HG03571 (cell line): Measurements from ENCODE around the gene AIFM2.

Experiments used
- ATAC-seq: cut with Tn5 transposase; IDR thresholded peaks from one replicate; pipeline ENCODE4 v1.9.1; 2021; ENCODE audit not compliant: unreplicated experiment

The AIFM2 gene

DNA sequence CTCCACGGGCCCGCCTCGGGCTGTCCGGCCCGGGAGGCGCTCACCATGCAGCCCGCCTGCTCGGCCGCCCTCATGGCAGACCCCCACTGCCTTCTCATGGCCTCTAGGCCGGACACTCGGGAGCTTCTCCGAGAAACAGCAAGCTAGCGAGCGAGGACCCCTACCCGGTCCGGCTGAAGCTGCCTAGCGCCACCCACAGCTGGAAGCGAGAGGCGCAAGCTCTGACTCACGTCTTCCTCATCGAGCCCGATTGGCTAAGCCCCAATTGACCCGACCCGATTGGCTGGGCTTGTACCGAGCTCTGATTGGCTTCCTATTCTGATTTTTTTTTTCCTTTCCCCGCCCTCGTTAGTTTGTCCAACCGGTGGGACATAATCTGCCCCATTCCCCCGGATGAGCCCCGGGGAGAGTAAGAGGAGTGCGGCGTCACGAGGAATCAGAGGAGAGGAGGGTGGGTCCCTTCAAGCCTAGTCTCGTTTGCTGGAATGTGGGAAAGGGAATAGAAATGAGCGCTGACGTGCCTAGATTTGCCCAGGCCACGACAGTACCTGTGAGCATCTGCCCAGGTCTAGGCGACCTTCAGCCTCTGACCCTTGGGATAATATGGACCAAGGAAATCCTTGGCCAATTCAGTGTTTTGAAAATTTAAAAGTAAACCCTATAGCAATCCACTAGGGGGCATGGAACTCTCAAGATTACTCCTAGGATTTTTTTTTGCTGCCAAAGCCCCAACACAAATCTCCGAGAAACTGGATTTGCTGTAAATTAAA, 14.0 kb upstream of the AIFM2 start, which contains the start of gene TYSND1:
TSS of gene TYSND1 (minus strand) at position 212 of the 770 bp plus-strand sequence. CDS start at position 98, 114 bp downstream.
- peak; percentile 90 for ATAC-seq

- peak; percentile 50 for ATAC-seq
Observed at GRCh38 chr10:70145666-70146488, 13.3 kb upstream of the AIFM2 start.

DNA sequence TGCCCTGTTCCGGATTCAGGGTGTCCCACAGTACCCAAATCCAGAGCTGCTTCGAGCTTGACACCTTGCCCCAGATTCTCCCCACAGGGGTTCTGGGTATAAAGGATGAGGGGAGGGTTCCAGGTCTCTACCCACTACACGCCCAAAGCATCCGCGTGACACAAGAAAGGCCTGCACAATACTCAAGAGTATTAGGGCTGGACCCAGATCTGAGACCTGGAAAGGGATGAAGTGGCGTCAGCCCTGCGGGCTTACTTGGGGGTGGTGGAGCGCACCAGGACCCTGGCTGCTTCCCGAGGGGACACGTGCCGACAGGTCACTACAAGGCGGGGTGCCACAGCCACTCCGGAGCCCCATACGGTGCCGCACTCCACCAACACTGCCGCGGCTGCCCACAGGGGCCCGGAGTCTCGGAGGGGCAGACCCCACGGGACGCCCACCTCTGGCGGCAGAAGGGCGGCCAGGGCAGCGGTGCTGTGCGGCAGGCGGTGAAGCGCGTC, 12.6 kb upstream of the AIFM2 start:
- peak; percentile 9 for ATAC-seq

DNA sequence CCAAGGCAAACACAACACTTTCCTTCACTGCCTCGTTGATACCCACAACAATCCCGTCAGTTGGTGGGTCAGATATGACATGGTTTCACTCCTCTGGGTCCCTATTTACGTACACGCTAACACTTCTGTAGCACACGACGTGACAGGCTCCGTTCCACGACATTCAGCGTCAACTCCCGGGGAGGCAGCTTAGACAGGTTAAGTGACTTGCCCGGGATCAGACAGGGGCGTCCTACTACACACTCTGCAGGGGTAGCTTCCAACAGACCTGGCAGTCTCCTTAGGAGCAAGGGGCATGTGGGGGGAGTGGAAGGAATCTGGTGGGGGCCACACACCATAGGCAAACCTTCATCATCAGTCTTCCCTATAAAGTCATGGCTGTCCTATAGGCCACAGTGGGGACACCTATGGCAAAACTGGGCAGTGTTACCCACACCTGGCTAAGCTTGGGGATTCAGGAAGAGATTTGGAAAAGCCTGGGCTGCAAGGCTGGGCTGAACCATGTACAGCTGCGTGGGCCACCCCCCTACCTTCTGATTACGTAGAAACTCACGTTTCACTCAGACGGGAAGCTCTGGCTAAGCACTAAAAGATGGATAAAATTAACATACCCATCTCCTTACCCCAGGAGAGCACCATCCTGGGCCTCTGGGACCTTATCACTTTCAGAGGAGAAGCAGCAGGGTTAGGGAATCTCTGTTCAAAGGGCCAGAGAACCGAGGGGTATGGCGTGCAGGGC, 11.9 kb upstream of the AIFM2 start:
- ATAC-seq: no peak

DNA sequence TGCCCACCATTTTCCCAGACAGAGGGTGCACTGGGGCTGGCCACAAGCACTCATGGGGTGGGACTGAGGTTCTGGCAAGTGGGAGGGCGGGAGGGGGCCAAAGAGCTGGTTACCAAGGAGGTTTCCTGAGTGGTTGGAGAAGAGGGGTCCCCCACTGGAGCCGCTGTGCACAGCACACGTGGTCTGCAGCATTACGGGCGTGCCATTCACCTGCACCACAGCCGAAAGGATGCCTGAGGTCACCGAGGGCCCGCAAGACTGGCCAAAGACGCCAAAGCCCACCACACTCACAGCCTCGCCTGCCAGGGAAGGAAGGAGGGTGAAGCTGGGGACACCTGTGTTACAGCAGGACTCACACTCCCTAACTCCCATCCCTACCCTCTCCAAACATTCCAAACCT, 9.9 kb upstream of the AIFM2 start:
- no peak for ATAC-seq

GRCh38 chr10:70140297-70140696, 7.7 kb upstream of the AIFM2 start:
- no peak for ATAC-seq

DNA sequence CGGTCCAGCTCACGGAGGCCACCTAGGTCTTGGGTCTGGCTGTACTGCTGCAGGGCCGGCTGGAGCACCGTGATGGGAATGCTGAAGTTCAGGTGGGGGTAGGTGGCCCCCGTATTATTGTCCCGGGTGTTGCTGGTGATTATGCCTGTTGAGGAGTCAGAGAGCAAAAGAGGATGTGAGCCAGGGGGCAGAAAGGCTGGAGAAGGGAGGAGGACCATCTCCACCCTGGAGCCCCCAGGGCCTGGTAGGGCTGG, 7.3 kb upstream of the AIFM2 start:
- no peak for ATAC-seq

DNA sequence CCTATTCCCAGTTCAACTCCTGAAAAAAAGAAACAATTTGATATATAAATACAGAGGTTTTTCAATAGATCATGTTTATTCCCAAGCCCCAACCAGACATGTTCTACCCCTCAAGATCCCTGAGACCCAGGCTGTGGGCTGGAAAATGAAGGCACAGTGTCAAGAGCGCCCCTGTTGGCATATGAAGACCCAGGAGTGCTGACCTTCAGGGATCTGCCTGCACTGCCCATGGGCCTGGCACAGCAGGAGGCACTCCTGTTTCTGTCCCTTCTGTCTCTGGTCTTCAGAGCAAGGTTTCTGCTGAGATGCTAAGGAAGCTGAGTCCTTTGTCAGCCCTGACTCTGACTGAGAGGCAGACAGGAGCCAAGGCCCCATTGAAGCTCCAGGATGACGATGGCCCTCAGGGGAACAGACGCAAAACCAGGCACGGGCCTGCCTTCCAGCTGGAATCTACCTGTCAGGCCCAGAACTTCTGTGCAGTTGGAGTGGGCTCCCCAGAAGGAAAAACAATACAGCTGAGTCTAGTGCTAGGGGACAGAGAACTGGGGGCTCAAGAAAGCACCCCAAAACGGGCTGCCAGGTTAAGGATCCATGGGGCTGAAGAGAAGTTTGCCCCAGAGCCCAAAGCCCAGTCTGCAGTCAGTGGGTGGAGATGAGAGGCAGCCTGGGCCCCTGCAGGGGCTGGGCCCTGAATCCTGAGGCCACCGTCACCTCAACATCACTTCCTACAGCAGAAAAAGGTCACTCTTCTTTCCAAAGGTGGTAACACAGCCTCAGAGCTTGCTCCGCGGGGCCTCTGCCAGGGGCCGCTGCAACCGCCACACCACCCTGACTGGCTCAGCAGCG, 6.7 kb upstream of the AIFM2 start:
- ATAC-seq: no peak

DNA sequence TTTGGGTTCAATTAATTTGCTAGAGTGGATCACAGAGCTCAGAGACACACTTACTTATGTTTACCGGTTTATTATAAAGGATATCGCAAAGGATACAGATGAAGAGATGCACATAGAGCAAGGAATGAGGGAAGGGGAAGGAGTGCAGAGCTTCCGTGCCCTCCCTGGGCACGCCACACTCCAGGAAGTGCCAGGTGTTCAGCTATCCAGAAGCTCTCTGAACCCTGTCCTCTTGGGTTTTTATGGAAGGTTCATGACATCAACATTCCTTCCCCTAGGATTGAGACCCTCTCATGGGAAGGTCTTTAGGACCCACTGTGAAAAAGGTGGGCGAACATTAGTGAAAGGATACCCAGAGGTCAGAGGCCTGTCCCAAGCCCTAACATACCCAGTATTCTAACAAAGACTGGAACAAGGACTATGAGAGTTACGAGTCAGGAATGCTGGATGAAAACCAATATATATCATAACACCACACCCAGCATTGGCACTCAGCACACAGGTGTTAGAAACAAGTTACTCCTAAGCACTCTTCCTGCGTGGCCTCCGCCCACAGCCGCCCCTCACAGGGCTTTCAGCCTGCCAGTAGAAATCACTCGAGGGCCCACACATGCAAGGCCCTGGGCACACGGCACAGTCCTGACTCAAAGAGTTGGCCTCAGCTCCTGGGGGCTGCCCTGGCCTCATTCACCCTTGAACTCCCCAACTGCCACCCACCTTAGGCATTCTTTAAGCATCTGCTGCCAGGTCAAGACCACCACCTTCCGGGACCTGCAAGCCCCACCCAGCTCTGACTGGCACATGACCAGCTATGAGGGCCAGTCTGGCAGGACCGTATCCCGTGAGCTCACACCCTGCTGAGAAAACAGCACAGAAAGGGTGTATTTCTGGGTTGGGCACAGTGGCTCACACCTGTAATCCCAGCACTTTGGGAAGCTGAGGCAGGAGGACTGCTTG, 5.6 kb upstream of the AIFM2 start:
- ATAC-seq: no peak

DNA sequence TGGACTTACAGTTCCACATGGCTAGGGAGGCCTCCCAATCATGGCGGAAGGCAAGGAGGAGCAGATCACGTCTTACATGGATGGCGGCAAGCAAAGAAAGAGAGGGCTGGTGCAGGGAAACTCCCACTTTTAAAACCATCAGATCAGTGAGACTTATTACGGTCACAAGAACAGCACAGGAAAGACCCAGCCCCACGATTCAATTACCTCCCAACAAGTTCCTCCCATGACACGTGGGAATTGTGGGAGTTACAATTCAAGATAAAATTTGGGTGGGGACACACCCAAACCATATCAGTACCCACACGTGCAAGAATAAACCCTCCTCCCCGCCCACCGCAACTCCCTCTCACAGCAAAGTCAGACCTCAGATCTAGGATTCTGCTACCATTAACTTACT, 4.5 kb upstream of the AIFM2 start:
- no peak for ATAC-seq

GRCh38 chr10:70135684-70136083, 3.1 kb upstream of the AIFM2 start:
- no peak for ATAC-seq

- ATAC-seq: no peak
Observed at GRCh38 chr10:70135046-70135445, 2.4 kb upstream of the AIFM2 start.

GRCh38 chr10:70131560-70131937, 1.1 kb downstream of the AIFM2 start:
- no peak for ATAC-seq

- ATAC-seq: no peak
Observed at GRCh38 chr10:70130878-70131559, 1.6 kb downstream of the AIFM2 start.

GRCh38 chr10:70126700-70127395, 5.8 kb downstream of the AIFM2 start:
- no peak for ATAC-seq

- no peak for ATAC-seq
Observed at GRCh38 chr10:70125918-70126552, 6.6 kb downstream of the AIFM2 start.

GRCh38 chr10:70124918-70125317, 7.7 kb downstream of the AIFM2 start:
- no peak for ATAC-seq

DNA sequence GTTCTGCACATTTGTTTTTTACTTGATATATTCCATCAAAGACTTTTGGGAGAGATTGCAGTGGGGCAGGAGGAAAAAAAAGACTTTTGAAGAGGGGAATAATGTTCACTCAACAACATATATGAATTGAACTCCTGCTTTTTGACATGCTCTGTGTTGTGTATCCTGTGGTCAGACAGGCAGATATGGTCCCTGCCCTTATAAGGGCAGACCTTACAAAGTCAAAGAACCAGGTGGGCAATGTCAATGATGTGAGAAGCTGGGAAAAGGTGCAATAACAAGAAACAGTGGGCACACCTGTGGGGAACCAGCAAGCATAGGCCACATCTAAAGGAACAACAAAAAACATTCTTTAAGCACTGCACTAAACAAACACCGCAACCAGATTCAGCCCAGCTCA, 8.2 kb downstream of the AIFM2 start:
- ATAC-seq: no peak
